22Rv1 (cell line): ENCODE results near the gene HDGFL2.

ENCODE experiments used
- ZFX ChIP-seq: fragments of 450-650 bp; IDR thresholded peaks from 2 replicates; pipeline ENCODE4 v1.6.1; 2017; ENCODE audit warnings: antibody characterized with exemption, borderline replicate concordance
- TF ChIP-seq, protein P1 (sequence below): fragments of 450-650 bp; IDR thresholded peaks from 2 replicates; pipeline ENCODE4 v1.5.1; 2017; ENCODE audit warnings: mild to moderate bottlenecking

GRCh38 chr19:4516199-4516938, 44.3 kb downstream of the HDGFL2 start:
- TF ChIP-seq, protein P1, sequence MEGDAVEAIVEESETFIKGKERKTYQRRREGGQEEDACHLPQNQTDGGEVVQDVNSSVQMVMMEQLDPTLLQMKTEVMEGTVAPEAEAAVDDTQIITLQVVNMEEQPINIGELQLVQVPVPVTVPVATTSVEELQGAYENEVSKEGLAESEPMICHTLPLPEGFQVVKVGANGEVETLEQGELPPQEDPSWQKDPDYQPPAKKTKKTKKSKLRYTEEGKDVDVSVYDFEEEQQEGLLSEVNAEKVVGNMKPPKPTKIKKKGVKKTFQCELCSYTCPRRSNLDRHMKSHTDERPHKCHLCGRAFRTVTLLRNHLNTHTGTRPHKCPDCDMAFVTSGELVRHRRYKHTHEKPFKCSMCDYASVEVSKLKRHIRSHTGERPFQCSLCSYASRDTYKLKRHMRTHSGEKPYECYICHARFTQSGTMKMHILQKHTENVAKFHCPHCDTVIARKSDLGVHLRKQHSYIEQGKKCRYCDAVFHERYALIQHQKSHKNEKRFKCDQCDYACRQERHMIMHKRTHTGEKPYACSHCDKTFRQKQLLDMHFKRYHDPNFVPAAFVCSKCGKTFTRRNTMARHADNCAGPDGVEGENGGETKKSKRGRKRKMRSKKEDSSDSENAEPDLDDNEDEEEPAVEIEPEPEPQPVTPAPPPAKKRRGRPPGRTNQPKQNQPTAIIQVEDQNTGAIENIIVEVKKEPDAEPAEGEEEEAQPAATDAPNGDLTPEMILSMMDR = no peak
- TF ChIP-seq ZFX = no peak
